HG03025 (cell line): ENCODE results near the gene GCKR.

Experiments
- ATAC-seq: cut with Tn5 transposase; IDR thresholded peaks from one replicate; pipeline ENCODE4 v1.9.1; 2021; ENCODE audit warnings: mild to moderate bottlenecking, moderate library complexity; ENCODE audit not compliant: unreplicated experiment, low FRiP score

Gene GCKR

DNA sequence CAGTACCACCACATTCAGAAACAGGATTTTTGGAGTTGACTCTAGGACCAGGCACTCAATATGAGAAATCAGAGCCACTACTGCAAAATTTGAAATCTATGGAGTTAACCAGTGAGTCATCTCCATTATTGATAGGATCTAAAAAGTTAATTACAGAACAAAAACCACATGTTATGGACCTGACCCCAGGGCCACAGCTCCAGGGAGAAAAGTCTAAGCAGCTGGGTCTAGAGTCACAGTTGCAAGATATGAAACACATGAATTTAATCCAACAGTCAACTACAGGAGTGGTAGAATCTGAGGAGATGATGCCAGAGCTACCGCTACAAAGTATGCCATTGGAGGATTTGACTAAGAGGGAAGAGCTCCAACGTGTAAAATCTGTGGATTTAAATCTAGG, 72.8 kb downstream of the GCKR start:
- no peak for ATAC-seq

DNA sequence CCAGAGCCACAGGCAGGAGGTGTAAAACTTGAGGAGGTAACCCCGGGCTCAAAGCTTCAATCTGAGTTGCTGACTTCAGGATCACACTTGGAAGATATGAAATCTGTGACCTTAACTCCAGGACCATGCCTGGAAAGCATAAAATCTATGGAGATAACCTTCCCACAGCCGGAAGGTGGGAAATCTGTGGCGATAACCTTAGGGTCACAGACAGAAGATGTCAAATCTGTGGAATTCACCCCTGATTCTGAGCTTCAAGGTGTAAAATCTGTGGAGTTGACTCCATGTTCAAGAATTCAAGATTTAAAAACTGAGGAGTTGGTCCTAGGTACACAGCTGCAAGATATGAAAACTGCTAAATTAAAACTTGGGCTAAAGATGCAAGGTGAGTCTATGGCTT, 74.6 kb downstream of the GCKR start:
- ATAC-seq, result no peak

DNA sequence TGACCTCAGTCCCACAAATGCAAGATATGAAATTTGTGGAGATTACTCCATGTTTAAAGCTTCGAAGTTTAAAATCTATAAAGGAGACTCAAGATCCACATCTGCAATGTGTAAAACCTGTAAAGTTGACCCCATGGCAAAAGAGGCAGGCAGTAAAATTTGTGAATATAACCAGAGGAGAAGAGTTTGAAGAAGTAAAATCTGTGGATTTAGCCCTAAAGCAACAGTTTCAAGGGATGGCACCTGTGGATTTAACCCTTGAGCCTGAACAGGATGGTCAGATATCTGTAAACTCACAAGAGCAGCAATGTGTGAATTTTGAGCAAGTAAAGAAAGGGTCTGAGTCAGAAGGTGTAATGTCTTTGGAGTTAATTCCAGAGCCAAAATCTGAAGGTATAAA, 75.0 kb downstream of the GCKR start:
- ATAC-seq, result no peak

DNA sequence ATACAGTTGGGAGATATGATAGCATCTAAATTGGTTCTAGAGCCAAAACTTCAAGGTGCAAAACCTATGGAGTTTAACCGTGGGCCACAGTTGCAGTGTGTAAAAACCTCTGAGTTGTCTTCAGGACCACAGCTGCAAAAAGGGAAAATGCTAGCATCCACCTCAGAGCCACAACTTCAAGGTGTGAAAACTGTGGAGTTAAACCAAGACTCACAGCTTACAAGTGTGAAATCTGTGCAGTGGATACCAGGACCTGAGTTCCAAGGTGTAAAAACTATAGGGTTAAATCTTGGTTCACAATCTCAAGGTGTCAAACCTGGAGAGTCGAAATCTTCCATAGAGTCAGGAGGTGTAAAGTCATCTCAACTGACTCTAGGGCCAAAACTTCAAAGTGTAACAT, 75.8 kb downstream of the GCKR start:
- no peak for ATAC-seq

DNA sequence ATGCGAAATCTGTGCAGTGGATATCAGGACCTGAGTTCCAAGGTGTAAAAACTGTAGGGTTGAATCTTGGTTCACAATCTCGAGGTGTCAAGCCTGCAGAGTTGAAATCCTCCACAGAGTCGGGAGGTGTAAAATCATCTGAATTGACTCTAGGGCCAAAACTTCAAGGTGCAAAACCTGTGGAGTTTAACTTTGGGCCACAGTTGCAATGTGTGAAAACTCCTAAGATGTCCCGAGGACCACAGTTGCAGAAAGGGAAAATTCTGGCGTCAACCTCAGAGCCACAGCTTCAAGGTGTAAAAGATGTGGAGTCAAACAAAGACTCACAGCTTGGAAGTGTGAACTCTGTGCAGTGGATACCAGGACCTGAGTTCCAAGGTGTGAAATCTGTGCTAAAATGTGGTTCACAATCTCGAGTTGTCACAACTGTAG, 76.4 kb downstream of the GCKR start:
- ATAC-seq, result no peak
